ENCODE measurements around the gene PRSS48.

The PRSS48 gene

DNA sequence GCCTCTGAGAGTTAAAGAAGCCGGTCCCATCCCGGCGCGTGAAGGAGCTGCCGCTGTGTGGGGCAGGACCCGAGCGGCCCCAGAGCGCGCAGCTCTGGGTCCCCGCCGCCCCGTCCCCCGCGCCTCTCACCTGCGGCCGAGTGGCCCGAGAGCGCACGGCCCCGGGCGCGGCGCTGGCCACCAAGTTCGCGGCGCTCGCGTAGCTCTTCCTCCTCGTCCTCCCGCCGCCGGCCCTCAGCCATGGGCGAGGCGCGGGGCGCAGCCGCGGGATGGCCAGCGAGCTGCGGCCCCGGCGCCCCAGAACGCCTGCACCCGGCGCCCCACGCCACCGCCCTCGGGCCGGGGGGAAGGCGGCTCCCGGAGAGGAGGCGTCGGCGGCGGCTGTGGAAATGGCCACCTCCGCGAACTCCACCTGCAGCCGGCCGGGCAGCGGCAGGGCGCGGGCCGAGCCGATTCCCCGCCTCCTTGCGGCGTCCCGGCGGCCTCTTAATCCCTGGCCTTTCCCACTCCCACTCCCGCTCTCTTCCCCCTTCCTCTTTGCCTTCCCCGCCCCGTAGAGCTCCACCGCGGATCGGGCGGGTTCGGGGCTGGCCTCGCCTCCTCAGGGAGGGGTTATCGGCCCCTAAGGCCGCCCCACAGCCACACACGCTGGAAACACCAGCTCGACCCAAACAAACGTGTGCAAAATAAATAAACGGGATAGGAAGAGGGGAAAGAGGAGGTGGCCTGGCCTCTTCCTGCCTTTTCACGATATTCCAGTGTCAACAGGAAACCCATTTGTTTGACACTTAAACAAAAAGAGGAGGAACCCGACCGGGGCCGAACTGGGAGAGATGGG is 48.4 kb downstream of the PRSS48 start, which contains the start of gene SH3D19:
TSS of gene SH3D19 (minus strand) at position 495 of the 838 bp plus-strand sequence. CDS start at position 242, 253 bp downstream.
- ATAC-seq (ENCODE audit: insufficient read depth, low read depth), result no peak

DNA sequence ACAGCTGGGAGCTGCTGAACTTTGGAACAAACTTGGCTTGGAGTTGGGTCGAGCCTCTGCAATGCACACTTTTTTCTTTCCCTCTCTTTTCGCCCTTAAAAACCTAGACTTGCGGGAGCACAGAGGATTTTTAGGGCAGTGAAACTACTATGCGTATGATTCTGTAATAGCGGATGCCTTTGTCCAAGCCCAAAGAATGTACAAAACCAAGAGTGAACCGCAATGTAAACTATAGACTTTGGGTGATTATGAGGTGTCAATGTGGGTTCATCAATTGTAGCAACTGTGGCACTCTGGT is 48.9 kb downstream of the PRSS48 start:
- Histone ChIP-seq H3K4me3 (ENCODE audit: low read depth in 1 of 2, low read length in 2 of 2) (no peak overlapping the region), H3K9ac (ENCODE audit: low read depth, low read length) (no peak overlapping the region), H3K79me2 (ENCODE audit: insufficient read depth, low read length) (no peaks in the 10 kb centered on the region), H3K36me3 (ENCODE audit: insufficient read depth, low read length) (no peaks in the 10 kb centered on the region), H3K27me3 (ENCODE audit: insufficient read depth, low read length, poor library complexity) (no peaks in the 10 kb centered on the region), H2AFZ (ENCODE audit: low read depth, low read length) (no peak overlapping the region), H3K4me1 (ENCODE audit: insufficient read depth, low read length) (no peaks in the 10 kb centered on the region), H4K20me1 (ENCODE audit: insufficient read depth, low read length) (no peaks in the 10 kb centered on the region), H3K9me3 (ENCODE audit: insufficient read depth, low read length, severe bottlenecking) (no peaks in the 10 kb centered on the region), H3K4me2 (ENCODE audit: insufficient read depth, low read length) (no peak overlapping the region), H3K27ac (ENCODE audit: low read length) (no peak overlapping the region)
- DNase-seq, result no peak
- ATAC-seq (ENCODE audit: insufficient read depth, low read depth), result no peak
- TF ChIP-seq EZH2 (IDR thresholded peaks at IDR 0.05; ENCODE audit: borderline replicate concordance, low read depth, low read length, severe bottlenecking), result no peak
- TF ChIP-seq, protein P1, sequence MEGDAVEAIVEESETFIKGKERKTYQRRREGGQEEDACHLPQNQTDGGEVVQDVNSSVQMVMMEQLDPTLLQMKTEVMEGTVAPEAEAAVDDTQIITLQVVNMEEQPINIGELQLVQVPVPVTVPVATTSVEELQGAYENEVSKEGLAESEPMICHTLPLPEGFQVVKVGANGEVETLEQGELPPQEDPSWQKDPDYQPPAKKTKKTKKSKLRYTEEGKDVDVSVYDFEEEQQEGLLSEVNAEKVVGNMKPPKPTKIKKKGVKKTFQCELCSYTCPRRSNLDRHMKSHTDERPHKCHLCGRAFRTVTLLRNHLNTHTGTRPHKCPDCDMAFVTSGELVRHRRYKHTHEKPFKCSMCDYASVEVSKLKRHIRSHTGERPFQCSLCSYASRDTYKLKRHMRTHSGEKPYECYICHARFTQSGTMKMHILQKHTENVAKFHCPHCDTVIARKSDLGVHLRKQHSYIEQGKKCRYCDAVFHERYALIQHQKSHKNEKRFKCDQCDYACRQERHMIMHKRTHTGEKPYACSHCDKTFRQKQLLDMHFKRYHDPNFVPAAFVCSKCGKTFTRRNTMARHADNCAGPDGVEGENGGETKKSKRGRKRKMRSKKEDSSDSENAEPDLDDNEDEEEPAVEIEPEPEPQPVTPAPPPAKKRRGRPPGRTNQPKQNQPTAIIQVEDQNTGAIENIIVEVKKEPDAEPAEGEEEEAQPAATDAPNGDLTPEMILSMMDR (IDR thresholded peaks at IDR 0.05; ENCODE audit: borderline replicate concordance, extremely low read depth, low read length, poor library complexity, severe bottlenecking), result no peak

More for the DNA sequence above, 48.4 kb downstream of the PRSS48 start, which contains the start of gene SH3D19:
- no peaks in the 10 kb centered on the region for H3K27me3 ChIP-seq (ENCODE audit: insufficient read depth, low read length, poor library complexity)
- H3K27ac ChIP-seq (ENCODE audit: low read length), result no peak within 1 kb of the TSS
- no peaks in the 10 kb centered on the region for H3K79me2 ChIP-seq (ENCODE audit: insufficient read depth, low read length)
- H3K4me1 ChIP-seq (ENCODE audit: insufficient read depth, low read length), result no peaks in the 10 kb centered on the region
- H2AFZ ChIP-seq (ENCODE audit: low read depth, low read length), result no peak within 1 kb of the TSS
- H3K36me3 ChIP-seq (ENCODE audit: insufficient read depth, low read length), result no peaks in the 10 kb centered on the region
- no peak within 1 kb of the TSS for H3K9ac ChIP-seq (ENCODE audit: low read depth, low read length)
- no peaks in the 10 kb centered on the region for H3K9me3 ChIP-seq (ENCODE audit: insufficient read depth, low read length, severe bottlenecking)
- H4K20me1 ChIP-seq (ENCODE audit: insufficient read depth, low read length), result no peaks in the 10 kb centered on the region
- DNase-seq, result no peak
- no peak within 1 kb of the TSS for H3K4me2 ChIP-seq (ENCODE audit: insufficient read depth, low read length)
- TF ChIP-seq, protein P1 (IDR thresholded peaks at IDR 0.05; ENCODE audit: borderline replicate concordance, extremely low read depth, low read length, poor library complexity, severe bottlenecking), result no peak
- no peak for TF ChIP-seq EZH2 (IDR thresholded peaks at IDR 0.05; ENCODE audit: borderline replicate concordance, low read depth, low read length, severe bottlenecking)
- no peak within 1 kb of the TSS for H3K4me3 ChIP-seq (ENCODE audit: low read depth in 1 of 2, low read length in 2 of 2)

DNA sequence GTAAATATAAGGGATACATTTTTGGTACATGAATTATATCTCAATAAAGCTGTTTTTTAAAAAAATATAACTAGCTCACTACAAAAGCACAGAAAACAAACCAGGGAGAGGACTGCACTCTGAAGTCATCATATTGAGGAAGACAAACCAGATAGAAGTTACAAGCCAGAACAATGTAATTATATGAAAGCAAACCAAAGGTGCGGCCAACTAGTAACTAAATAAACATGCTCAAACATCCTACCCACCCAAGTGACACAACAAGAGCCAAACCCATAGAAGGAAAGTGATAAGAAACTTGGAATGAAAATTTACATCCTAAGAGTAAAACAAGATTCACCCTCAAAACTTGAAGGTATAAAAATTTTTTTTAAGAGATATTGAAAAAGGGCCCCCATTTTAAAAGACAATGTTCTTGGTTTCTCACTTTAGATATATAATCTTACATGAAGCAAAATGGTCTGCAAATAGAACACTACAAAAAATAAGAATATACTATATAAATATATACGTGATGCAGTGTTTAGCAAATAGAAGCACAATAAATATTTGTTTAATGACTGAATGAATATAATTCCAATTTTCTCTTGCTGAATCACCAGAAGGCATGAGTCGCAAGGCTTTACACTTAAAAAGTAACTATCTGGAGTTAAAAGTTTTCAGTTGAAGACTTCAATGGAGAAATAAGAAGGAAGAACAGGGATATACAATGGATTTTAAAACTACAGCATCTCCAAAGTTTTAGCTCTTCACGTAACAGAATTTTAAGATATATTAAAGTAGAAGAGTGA is 52.5 kb downstream of the PRSS48 start:
- DNase-seq, result no peak
- H3K4me2 ChIP-seq (ENCODE audit: insufficient read depth, low read length), result no peak overlapping the region
- no peaks in the 10 kb centered on the region for H4K20me1 ChIP-seq (ENCODE audit: insufficient read depth, low read length)
- no peaks in the 10 kb centered on the region for H3K27me3 ChIP-seq (ENCODE audit: insufficient read depth, low read length, poor library complexity)
- ATAC-seq (ENCODE audit: insufficient read depth, low read depth), result no peak
- no peak overlapping the region for H3K27ac ChIP-seq (ENCODE audit: low read length)
- H3K36me3 ChIP-seq (ENCODE audit: insufficient read depth, low read length), result no peaks in the 10 kb centered on the region
- no peaks in the 10 kb centered on the region for H3K79me2 ChIP-seq (ENCODE audit: insufficient read depth, low read length)
- TF ChIP-seq EZH2 (IDR thresholded peaks at IDR 0.05; ENCODE audit: borderline replicate concordance, low read depth, low read length, severe bottlenecking), result no peak
- TF ChIP-seq, protein P1 (IDR thresholded peaks at IDR 0.05; ENCODE audit: borderline replicate concordance, extremely low read depth, low read length, poor library complexity, severe bottlenecking), result no peak
- H3K9me3 ChIP-seq (ENCODE audit: insufficient read depth, low read length, severe bottlenecking), result no peaks in the 10 kb centered on the region
- no peaks in the 10 kb centered on the region for H3K4me1 ChIP-seq (ENCODE audit: insufficient read depth, low read length)
- H3K4me3 ChIP-seq (ENCODE audit: low read depth in 1 of 2, low read length in 2 of 2), result no peak overlapping the region
- no peak overlapping the region for H2AFZ ChIP-seq (ENCODE audit: low read depth, low read length)
- no peak overlapping the region for H3K9ac ChIP-seq (ENCODE audit: low read depth, low read length)

Measured in DND-41 (cell line).